Measurements from ENCODE around the gene TARM1.

The TARM1 gene

GRCh38 chr19:54021363-54021762 is 59.8 kb downstream of the TARM1 start:
- H3K4me3 ChIP-seq (replicated peaks; ENCODE audit: low read depth, low read length), result no peak overlapping the region
- no peak for TF ChIP-seq CTCF (IDR thresholded peaks at IDR 0.05; ENCODE audit: low read length, missing control alignments)
- no peak for DNase-seq (ENCODE audit: low read depth)
